Panc1 (cell line): ENCODE data around the gene PAX5.

Source experiments
- CTCF ChIP-seq: fragments of 450-650 bp; IDR thresholded peaks from 2 replicates; pipeline ENCODE4 v1.5.1; 2017; ENCODE audit warnings: mild to moderate bottlenecking
- POLR2AphosphoS5 ChIP-seq: IDR thresholded peaks from 2 replicates; pipeline ENCODE4 v1.6.1; 2012; ENCODE audit warnings: mild to moderate bottlenecking, low read depth, low read length, moderate library complexity

GRCh38 chr9:36831381-36832161 lies 202.5 kb downstream of the PAX5 start:
- TF ChIP-seq POLR2AphosphoS5 (no peak), CTCF (no peak)
